ENCODE data around the gene ZNF223. TPM values are rescaled to one million over a fixed set of nuclear protein-coding genes. Genes with fewer than 3 reads are reported as not detected.

Gene ZNF223
- total RNA-seq, 1 experiment from 2014 or later: 3.9 TPM

DNA sequence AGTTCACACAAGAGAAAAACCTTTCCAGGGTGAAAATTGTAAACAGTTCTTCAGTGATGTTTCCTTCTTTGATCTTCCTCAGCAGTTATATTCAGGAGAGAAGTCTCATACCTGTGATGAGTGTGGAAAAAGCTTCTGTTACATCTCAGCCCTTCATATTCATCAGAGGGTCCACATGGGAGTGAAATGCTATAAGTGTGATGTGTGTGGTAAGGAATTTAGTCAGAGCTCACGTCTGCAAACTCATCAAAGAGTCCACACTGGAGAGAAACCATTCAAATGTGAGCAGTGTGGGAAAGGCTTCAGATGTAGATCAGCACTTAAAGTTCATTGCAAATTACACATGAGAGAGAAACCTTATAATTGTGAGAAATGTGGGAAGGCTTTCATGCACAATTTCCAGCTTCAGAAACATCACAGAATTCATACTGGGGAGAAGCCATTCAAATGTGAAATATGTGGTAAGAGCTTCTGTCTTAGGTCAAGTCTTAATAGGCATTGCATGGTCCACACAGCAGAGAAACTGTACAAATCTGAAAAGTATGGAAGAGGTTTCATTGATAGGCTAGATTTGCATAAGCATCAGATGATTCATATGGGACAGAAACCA lies 19.7 kb upstream of the ZNF223 start:
- Histone ChIP-seq H3K4me1 (replicated peaks) (no peaks in the 10 kb centered on the region), H3K27ac (no peak overlapping the region), H3K27me3 (replicated peaks) (no peaks in the 10 kb centered on the region), H3K9me3 (replicated peaks) (peaks cover 30% of the 10 kb centered on the region), H3K36me3 (peaks cover 60% of the 10 kb centered on the region), H3K4me3 (no peak overlapping the region)
- no peak for DNase-seq (ENCODE audit: low read depth in 1 of 2, low spot score in 2 of 2)

DNA sequence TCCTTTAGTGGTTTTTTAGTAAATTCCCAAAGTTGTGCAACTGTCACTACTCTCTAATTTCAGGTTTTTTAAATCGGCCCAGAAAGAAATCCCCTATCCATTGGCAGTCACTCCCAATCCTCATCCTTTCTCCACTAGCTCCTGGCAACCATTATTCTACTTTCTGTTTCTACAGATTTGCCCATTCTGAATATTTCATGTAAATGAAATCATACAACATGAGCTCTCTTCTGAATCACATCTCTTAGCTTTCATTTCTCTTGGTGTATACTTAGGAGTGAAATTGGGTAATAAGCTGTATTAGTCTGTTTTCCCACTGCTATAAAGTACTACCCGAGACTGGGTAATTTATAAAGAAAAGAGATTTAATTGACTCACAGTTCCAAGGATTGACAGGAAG lies 9.7 kb upstream of the ZNF223 start:
- no peak for DNase-seq (ENCODE audit: low read depth in 1 of 2, low spot score in 2 of 2)

DNA sequence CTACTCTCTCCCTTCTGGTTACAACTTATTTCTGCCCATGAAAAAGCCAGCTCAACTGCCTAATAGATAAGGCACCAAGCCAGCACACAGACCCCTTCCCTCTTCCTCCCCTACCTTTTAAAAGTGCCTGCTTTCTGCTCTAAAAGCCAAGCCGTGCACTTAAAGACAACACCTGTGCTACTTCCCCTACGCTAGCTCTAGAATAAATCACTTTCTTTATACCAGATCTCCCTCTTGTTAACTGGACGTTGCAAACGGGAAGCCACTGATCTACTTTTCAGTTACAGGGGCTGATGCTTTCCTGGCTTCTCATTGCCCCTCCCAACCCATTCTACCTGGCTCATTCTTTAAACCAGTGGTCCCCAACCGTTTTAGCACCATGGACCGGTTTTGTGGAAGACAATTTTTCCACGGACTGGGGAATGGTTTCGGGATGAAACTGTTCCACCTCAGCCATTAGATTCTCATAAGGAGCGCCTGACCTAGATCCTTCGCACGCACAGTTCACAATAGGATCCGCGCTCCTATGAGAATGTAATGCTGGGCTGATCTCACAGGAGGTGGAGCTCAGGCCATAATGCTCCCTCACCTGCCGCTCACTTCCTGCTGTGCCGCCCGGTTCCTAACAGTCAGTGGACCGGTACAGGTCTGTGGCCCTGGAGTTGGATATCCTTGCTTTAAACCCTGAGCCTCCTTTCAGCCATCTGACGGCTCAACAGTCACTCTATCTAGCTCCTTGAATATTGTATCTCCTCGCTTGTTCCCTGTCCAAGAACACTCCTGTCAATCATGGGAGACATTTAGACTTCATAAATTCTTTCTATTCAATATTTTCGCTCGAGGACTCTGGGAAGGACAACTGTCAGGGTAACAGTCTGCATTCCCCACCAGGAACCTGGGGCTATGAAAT lies 841 bp upstream of the ZNF223 start:
- no peak for DNase-seq (ENCODE audit: low read depth in 1 of 2, low spot score in 2 of 2)
- no peak overlapping the region for H3K27ac ChIP-seq
- peak overlapping the region; percentile 51 for H3K4me3 ChIP-seq
- peaks cover 16% of the 10 kb centered on the region for H3K36me3 ChIP-seq
- H3K27me3 ChIP-seq (replicated peaks): no peaks in the 10 kb centered on the region
- peaks cover 12% of the 10 kb centered on the region for H3K4me1 ChIP-seq (replicated peaks)
- peaks cover 8% of the 10 kb centered on the region for H3K9me3 ChIP-seq (replicated peaks)

More for the DNA sequence above, 9.7 kb upstream of the ZNF223 start:
- Histone ChIP-seq H3K4me1 (replicated peaks) (no peaks in the 10 kb centered on the region), H3K36me3 (no peaks in the 10 kb centered on the region), H3K9me3 (replicated peaks) (no peaks in the 10 kb centered on the region), H3K27me3 (replicated peaks) (no peaks in the 10 kb centered on the region), H3K27ac (no peak overlapping the region), H3K4me3 (no peak overlapping the region)

DNA sequence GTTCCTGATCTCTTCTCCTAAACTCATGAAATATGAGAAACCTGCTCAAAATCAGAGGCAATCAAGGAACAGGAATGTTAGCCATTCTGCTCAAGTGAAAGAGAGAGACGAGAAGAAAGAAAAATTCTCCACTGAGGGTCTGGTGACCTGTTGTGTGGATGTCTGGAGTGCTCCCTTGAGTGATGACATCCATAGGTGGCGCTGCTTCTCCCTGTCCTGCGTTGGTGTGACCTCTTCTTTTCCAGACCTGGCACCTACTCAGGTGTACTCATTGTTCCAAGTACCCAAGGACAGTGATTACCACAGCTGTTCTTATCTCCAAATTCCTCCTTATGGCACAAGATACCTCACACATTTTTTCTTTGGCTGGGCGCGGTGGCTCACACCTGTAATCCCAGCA lies 4.0 kb downstream of the ZNF223 start:
- no peak for DNase-seq (ENCODE audit: low read depth in 1 of 2, low spot score in 2 of 2)
- Histone ChIP-seq H3K27ac (no peak overlapping the region), H3K9me3 (replicated peaks) (peaks cover 8% of the 10 kb centered on the region), H3K4me1 (replicated peaks) (peaks cover 12% of the 10 kb centered on the region), H3K4me3 (no peak overlapping the region), H3K36me3 (peaks cover 46% of the 10 kb centered on the region), H3K27me3 (replicated peaks) (no peaks in the 10 kb centered on the region)

DNA sequence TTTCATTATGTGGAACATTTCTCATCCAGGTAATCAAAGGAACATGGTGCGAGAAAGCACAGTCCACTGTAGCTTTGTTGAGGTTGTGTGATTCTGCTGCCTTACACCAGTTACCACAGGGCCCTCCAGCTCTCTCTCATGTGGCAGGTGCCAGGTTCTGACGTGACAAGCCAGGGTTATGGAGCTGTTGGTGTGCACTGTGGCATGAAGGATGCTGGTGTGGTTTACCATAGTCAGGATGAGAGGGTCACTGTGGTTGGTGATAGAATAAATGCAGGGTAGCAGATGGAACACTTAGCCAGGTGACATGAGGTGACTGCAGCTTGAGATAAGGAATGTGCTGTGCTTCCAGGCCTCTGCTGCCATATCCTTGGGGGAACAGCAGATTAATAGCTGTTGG lies 7.4 kb downstream of the ZNF223 start:
- no peak for DNase-seq (ENCODE audit: low read depth in 1 of 2, low spot score in 2 of 2)
- peaks cover 78% of the 10 kb centered on the region for H3K36me3 ChIP-seq
- H3K27me3 ChIP-seq (replicated peaks): no peaks in the 10 kb centered on the region
- peaks cover 5% of the 10 kb centered on the region for H3K9me3 ChIP-seq (replicated peaks)
- no peak overlapping the region for H3K27ac ChIP-seq
- no peak overlapping the region for H3K4me3 ChIP-seq
- H3K4me1 ChIP-seq (replicated peaks): no peaks in the 10 kb centered on the region

DNA sequence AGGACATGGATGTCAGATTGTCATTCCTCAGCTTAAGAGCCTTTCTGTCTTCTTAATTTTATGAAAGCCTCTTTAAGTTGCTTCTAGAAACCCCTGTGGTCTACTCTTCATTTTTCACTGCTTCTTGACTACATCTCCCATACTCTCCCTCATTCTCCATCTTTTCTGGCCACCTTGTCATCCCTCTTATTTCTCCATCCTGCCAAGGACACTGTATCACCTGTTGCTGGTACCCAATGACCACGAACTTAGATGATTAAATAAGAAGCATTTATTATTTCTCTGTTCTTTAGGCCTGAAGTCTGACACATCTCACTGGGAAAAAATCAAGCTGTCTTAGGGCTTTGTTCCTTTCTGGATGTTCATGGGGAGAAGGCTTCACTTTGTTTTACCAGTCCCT lies 9.2 kb downstream of the ZNF223 start:
- H3K4me3 ChIP-seq: no peak overlapping the region
- peaks cover 75% of the 10 kb centered on the region for H3K36me3 ChIP-seq
- no peaks in the 10 kb centered on the region for H3K27me3 ChIP-seq (replicated peaks)
- DNase-seq (ENCODE audit: low read depth in 1 of 2, low spot score in 2 of 2): no peak
- no peaks in the 10 kb centered on the region for H3K4me1 ChIP-seq (replicated peaks)
- peaks cover 5% of the 10 kb centered on the region for H3K9me3 ChIP-seq (replicated peaks)
- no peak overlapping the region for H3K27ac ChIP-seq

DNA sequence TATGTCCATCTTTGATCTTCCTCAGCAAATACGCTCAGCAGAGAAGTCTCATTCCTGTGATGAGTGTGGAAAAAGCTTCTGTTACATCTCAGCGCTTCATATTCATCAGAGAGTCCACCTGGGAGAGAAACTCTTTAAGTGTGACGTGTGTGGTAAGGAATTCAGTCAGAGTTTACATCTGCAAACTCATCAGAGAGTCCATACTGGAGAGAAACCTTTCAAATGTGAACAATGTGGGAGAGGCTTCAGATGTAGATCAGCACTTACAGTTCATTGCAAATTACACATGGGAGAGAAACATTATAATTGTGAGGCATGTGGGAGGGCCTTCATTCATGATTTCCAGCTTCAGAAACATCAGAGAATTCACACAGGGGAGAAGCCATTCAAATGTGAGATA lies 14.5 kb downstream of the ZNF223 start:
- peaks cover 61% of the 10 kb centered on the region for H3K36me3 ChIP-seq
- H3K4me1 ChIP-seq (replicated peaks): no peaks in the 10 kb centered on the region; the same call in 1 of the 2 replicates
- no peak for DNase-seq (ENCODE audit: low read depth in 1 of 2, low spot score in 2 of 2)
- H3K4me3 ChIP-seq: no peak overlapping the region
- H3K27me3 ChIP-seq (replicated peaks): no peaks in the 10 kb centered on the region
- peaks cover 25% of the 10 kb centered on the region for H3K9me3 ChIP-seq (replicated peaks)
- no peak overlapping the region for H3K27ac ChIP-seq

DNA sequence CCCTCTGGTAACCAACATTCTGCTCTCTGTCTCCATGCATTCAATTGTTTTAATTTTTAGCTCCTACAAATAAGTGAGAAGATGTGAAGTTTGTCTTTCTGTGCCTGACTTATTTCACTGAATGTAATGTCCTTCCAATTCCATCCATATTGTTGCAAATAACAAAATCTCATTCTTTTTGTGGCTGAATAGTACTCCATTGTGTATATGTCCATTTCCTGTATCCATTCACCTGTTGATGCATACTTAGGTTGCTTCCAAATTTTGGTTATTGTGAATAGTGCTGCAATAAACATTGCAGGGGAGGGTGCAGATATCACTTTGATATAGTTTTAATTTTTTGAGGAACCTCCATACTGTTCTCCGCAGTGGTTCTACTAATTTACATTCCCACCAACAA lies 17.6 kb downstream of the ZNF223 start:
- Histone ChIP-seq H3K9me3 (replicated peaks) (peaks cover 29% of the 10 kb centered on the region), H3K36me3 (peaks cover 32% of the 10 kb centered on the region), H3K4me1 (replicated peaks) (peaks cover 10% of the 10 kb centered on the region), H3K27me3 (replicated peaks) (no peaks in the 10 kb centered on the region), H3K4me3 (no peak overlapping the region), H3K27ac (no peak overlapping the region)
- no peak for DNase-seq (ENCODE audit: low read depth in 1 of 2, low spot score in 2 of 2)

DNA sequence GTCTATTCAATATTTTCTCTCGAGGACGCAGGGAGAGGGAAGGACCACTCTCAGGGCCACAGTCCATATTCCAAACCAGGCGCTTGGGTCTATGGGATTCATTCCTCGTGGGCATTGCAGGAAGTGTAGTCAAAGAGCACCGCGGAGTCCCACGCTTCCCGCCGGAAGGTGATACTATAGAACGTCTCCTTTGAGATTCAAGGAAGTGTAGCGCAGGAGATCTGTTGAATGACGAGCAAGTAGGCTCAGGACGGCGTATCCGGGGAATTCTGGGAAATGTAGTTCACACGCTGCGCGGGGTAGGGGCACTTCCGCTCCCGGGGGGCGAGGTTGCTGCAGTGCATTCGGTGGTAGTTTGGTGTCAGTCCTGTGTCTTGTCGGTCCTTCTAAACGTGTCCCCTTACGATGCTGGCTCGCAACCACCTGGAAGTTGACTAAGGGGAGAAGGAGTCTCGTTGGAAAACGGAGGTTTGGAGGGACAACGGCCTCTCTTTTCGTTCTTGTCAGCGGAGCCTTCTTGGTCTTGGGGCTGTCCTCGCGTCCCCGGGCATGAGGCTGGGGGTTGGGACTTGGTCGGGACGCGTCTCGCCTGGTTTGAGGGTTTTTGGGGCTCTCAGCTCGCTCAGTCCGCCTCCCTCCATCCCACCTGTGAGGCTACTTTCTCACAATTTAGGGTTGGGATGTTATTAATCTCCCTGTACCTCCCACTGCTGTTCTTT lies 20.1 kb downstream of the ZNF223 start, which contains the start of gene ZNF284:
Gene ZNF284 (plus strand): TSS at position 336 of the 719 bp plus-strand sequence. CDS start 4,231 bp downstream, outside the sequence.
- Histone ChIP-seq H3K9me3 (replicated peaks) (peaks cover 14% of the 10 kb centered on the region), H3K4me3 (peak within 1 kb of the TSS; percentile 55), H3K27me3 (replicated peaks) (no peaks in the 10 kb centered on the region), H3K4me1 (replicated peaks) (peaks cover 10% of the 10 kb centered on the region), H3K36me3 (peaks cover 12% of the 10 kb centered on the region), H3K27ac (peak within 1 kb of the TSS; percentile 41)
- peak; percentile 84 to 89 for DNase-seq (ENCODE audit: low read depth in 1 of 2, low spot score in 2 of 2)

DNA sequence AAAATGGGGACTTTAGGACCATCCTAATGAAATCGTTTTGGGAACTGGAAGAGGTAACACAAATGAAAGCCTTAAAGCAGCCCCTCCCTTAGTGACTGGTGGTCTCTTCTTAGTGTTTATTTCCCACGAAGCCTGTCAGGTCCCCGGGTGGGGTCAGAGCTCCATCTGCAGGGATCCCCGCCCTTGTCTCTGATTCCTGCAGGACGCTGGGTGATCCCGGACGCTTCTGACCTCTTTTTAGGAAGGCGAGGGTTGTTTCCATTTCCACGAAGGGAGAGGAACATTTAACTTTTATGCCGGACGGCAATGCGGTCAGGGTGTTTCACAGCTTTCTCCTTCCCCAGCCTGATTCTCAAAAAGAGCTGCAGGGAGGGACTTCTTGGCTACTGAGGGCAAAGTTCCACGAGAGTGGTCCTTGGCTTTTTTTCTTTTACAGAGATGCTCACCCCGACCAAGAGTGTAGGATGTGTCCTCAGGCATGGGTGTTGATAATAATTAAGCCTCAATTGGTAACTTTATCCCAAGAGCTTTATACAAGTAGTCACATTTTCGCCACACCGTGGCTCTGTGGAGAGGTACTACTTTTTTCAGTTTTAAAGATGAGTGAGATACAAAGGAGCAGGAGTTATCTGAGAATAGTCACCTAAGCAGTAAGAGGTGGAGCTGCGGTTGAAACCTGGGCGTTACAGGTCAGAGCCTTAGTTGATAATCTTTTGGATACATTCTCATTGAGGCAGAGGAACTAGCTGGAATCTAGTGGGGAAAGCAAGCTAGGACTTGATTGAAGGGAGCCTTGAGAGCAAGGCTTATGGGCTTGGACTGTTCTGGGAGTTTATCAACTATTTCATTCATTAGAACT lies 20.9 kb downstream of the ZNF223 start:
- Histone ChIP-seq H3K27ac (no peak overlapping the region), H3K27me3 (replicated peaks) (no peaks in the 10 kb centered on the region), H3K4me3 (peak overlapping the region; percentile 55), H3K4me1 (replicated peaks) (peaks cover 10% of the 10 kb centered on the region), H3K36me3 (peaks cover 10% of the 10 kb centered on the region; the same call in 1 of the 2 replicates), H3K9me3 (replicated peaks) (peaks cover 9% of the 10 kb centered on the region)
- DNase-seq (ENCODE audit: low read depth in 1 of 2, low spot score in 2 of 2): no peak

DNA sequence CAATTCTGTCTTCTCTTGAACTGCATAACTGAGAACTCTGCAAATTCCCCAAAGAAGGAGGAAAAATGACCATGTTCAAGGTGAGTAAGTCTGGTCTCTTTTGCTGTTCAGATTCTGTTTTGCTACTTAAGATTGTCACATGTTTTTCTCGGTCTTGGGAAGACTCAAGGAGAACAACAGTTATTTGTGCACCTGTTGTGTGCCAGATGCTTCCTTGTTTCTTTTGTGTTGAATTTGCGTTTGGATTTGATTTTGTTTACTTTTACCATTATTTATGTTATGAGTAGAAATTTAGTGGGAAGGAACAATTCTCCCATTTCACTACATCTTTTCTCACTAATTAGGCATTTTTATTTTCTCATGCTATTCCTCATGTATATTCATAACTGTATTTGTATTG lies 24.5 kb downstream of the ZNF223 start:
- H3K4me3 ChIP-seq: no peak overlapping the region
- no peak for DNase-seq (ENCODE audit: low read depth in 1 of 2, low spot score in 2 of 2)
- H3K36me3 ChIP-seq: peaks cover 20% of the 10 kb centered on the region
- peaks cover 10% of the 10 kb centered on the region for H3K4me1 ChIP-seq (replicated peaks)
- H3K27me3 ChIP-seq (replicated peaks): no peaks in the 10 kb centered on the region
- peaks cover 4% of the 10 kb centered on the region; the same call in 1 of the 2 replicates for H3K9me3 ChIP-seq (replicated peaks)
- H3K27ac ChIP-seq: no peak overlapping the region

DNA sequence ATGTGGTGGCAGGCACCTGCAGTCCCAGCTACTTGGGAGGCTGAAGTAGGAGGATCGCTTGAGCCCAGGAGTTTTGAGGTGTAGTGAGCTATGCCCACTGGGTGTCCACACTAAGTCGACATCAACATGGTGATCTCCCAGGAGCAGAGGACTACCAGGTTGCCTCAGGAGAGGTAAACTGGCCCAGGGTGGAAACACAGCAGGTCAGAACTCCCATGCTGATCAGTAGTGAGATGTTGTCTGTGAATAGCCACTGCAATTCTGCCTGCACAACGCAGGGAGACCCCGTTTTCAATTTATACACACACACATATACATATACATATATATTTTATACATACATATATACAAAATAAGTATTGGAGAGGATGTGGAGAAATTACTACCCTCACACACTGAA lies 40.3 kb downstream of the ZNF223 start:
- Histone ChIP-seq H3K4me3 (no peak overlapping the region), H3K36me3 (peaks cover 11% of the 10 kb centered on the region), H3K4me1 (replicated peaks) (0 out of 2 replicates have a peak, but pooled peaks cover 3% of the 10 kb centered on the region), H3K27me3 (replicated peaks) (no peaks in the 10 kb centered on the region), H3K9me3 (replicated peaks) (no peaks in the 10 kb centered on the region), H3K27ac (no peak overlapping the region)
- DNase-seq (ENCODE audit: low read depth in 1 of 2, low spot score in 2 of 2): no peak

Measured in SJSA1 (cell line).